Measurements from ENCODE around the gene TMEM18. TPM values are rescaled to one million over a fixed set of nuclear protein-coding genes. Genes with fewer than 3 reads are reported as not detected.

Gene TMEM18
- total and polyA plus RNA-seq, 8 donors, result 1.4 to 31.1 (median 14.5) TPM

DNA sequence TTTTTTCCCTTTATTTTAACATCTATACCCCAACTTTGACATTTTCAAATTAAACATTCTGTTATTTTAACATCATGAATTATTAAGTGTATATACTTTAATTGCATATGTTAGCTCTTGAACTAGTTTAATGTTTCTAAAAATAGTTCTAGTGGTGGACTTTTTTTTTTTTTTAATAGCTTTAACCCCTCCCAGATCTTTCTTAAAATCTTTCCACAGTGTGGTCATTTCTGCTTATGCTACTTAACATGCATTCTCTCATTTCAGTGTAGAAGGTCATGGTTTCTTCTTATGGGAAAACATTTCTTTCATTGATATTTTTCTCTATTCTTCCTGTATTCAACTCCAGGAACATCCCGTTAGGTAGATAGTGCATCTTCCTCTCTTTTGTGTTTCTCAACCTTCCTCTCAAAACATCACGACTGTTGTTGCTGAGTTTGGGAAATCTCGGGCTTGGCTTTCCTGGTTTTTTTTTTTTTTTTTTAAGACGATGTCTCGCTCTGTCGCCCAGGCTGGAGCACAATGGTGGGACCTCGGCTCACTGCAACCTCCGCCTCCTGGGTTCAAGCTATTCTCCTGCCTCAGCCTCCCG lies 849 bp upstream of the TMEM18 start:
- Histone ChIP-seq H3K27me3 (no peaks in the 10 kb centered on the region), H3K9me3 (no peaks in the 10 kb centered on the region), H3K4me1 (peaks cover 0 to 35% (median 20%) of the 10 kb centered on the region in 4 donors), H3K36me3 (peaks cover 0 to 21% (median 14%) of the 10 kb centered on the region in 4 donors), H3K4me3 (peak overlapping the region; percentile 67 to 81 (median 72)), H3K27ac (peak overlapping the region in 4 of 5 donors; percentile 96 to 99 (median 98))
- TF ChIP-seq POLR2AphosphoS5 (IDR thresholded peaks at IDR 0.05) (no peak), EP300 (IDR thresholded peaks at IDR 0.05) (no peak), CTCF (IDR thresholded peaks at IDR 0.05) (no peak), POLR2A (IDR thresholded peaks at IDR 0.05) (no peak)
- DNase-seq, result peak in 1 of 2 donors; percentile 37
- WGBS, 5 donors, result 61 to 84% (median 71%) methylated on average over 9 of the region's 9 CpGs
- intact Hi-C loops (cut with DNase I; ENCODE audit: low total_unique reads), result no loop called here

- peak; percentile 99 to 100 for DNase-seq
- Histone ChIP-seq H3K27ac (peak overlapping the region; percentile 61 to 99 (median 98)), H3K4me1 (peaks cover 0 to 35% (median 21%) of the 10 kb centered on the region in 4 donors), H3K36me3 (peaks cover 8 to 35% (median 28%) of the 10 kb centered on the region in 4 donors), H3K4me3 (peak overlapping the region; percentile 67 to 81 (median 72)), H3K9me3 (no peaks in the 10 kb centered on the region), H3K27me3 (no peaks in the 10 kb centered on the region)
- intact Hi-C loops (cut with DNase I; ENCODE audit: low total_unique reads), result no loop called here
- TF ChIP-seq CTCF (IDR thresholded peaks at IDR 0.05) (no peak), POLR2A (IDR thresholded peaks at IDR 0.05) (no peak), EP300 (IDR thresholded peaks at IDR 0.05) (no peak), POLR2AphosphoS5 (IDR thresholded peaks at IDR 0.05) (peak in 2 of 3 donors; percentile 18 to 71)
- 0 to 1% (median 0%) methylated on average over 4 to 46 of the region's 46 CpGs for WGBS, 5 donors
Measured at GRCh38 chr2:676647-677055, 555 bp downstream of the TMEM18 start.

- DNase-seq, result peak in 1 of 2 donors; percentile 71
- H3K4me1 ChIP-seq, result peaks cover 0 to 35% (median 21%) of the 10 kb centered on the region in 4 donors
- no peaks in the 10 kb centered on the region for H3K27me3 ChIP-seq
- H3K27ac ChIP-seq, result peak overlapping the region; percentile 52 to 99 (median 61)
- intact Hi-C loops (cut with DNase I; ENCODE audit: low total_unique reads), result no loop called here
- peaks cover 8 to 38% (median 29%) of the 10 kb centered on the region in 4 donors for H3K36me3 ChIP-seq
- peak overlapping the region; percentile 67 to 81 (median 72) for H3K4me3 ChIP-seq
- WGBS, 5 donors, result 11 to 29% (median 24%) methylated on average over 15 to 21 of the region's 21 CpGs
- no peaks in the 10 kb centered on the region for H3K9me3 ChIP-seq
- no peak for TF ChIP-seq POLR2AphosphoS5 (IDR thresholded peaks at IDR 0.05)
- no peak for TF ChIP-seq CTCF (IDR thresholded peaks at IDR 0.05)
- TF ChIP-seq EP300 (IDR thresholded peaks at IDR 0.05), result no peak
- no peak for TF ChIP-seq POLR2A (IDR thresholded peaks at IDR 0.05)
Measured at GRCh38 chr2:675982-676646, 1.1 kb downstream of the TMEM18 start.

GRCh38 chr2:675460-675859 lies 1.7 kb downstream of the TMEM18 start:
- intact Hi-C loops (cut with DNase I; ENCODE audit: low total_unique reads), result no loop called here
- Histone ChIP-seq H3K36me3 (peaks cover 8 to 44% (median 36%) of the 10 kb centered on the region in 4 donors), H3K27ac (peak overlapping the region in 2 of 5 donors; percentile 52 to 98), H3K27me3 (no peaks in the 10 kb centered on the region), H3K4me3 (no peak overlapping the region), H3K9me3 (no peaks in the 10 kb centered on the region), H3K4me1 (peaks cover 0 to 35% (median 21%) of the 10 kb centered on the region in 4 donors)
- 80 to 90% (median 89%) methylated on average over 7 to 9 of the region's 9 CpGs for WGBS, 5 donors
- peak in 1 of 2 donors; percentile 34 for DNase-seq
- TF ChIP-seq CTCF (IDR thresholded peaks at IDR 0.05) (no peak), POLR2A (IDR thresholded peaks at IDR 0.05) (no peak), EP300 (IDR thresholded peaks at IDR 0.05) (no peak)
